ENCODE data around the gene CLEC1B. TPM values are rescaled to one million over a fixed set of nuclear protein-coding genes. Genes with fewer than 3 reads are reported as not detected.
"Not testable (repeated sequence)": the region's sequence is repeated elsewhere in the genome, so short reads cannot be mapped to it uniquely, and the experiment has no call there.

Gene CLEC1B
- total RNA-seq, 1 experiment from 2014 or later, result not detected

DNA sequence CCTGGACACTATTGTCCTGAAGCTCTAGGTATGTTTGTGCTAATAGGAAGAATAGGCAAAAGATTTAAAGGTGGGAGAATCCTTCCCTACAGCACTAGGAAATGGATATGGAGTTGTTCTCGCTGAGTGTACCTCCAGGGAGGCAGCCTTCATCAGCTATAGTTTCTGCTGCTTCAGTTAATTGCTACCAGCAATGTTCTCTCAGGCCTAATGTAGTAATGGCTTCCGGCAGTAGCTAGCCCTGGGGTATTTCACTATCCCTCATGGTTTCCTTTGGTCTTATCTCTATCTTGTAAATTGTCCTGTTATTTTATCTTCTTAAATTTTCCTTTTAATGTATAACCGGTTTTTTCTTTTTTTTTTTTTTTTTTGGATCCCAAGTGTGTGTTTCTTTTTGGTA, 37.0 kb downstream of the CLEC1B start:
- no peaks in the 10 kb centered on the region for H3K9me3 Mint-ChIP-seq (ENCODE audit: low read depth, unreplicated experiment)
- H3K27me3 Mint-ChIP-seq (ENCODE audit: unreplicated experiment), result no peaks in the 10 kb centered on the region
- no peak for DNase-seq
- no peak overlapping the region for H3K27ac Mint-ChIP-seq (ENCODE audit: unreplicated experiment)
- intact Hi-C loops (cut with micrococcal nuclease; ENCODE audit: unreplicated experiment), result no loop called here
- CTCF ChIA-PET, result no interaction called here
- no peak overlapping the region for H3K4me3 Mint-ChIP-seq (ENCODE audit: low read depth, unreplicated experiment)
- no peaks in the 10 kb centered on the region for H3K4me1 Mint-ChIP-seq (ENCODE audit: low read depth, unreplicated experiment)
- no TSS peak for BruUV-seq (replicated peaks)
- no peaks in the 10 kb centered on the region for H3K36me3 Mint-ChIP-seq (ENCODE audit: insufficient read depth, unreplicated experiment)
- TF ChIP-seq, protein P1, sequence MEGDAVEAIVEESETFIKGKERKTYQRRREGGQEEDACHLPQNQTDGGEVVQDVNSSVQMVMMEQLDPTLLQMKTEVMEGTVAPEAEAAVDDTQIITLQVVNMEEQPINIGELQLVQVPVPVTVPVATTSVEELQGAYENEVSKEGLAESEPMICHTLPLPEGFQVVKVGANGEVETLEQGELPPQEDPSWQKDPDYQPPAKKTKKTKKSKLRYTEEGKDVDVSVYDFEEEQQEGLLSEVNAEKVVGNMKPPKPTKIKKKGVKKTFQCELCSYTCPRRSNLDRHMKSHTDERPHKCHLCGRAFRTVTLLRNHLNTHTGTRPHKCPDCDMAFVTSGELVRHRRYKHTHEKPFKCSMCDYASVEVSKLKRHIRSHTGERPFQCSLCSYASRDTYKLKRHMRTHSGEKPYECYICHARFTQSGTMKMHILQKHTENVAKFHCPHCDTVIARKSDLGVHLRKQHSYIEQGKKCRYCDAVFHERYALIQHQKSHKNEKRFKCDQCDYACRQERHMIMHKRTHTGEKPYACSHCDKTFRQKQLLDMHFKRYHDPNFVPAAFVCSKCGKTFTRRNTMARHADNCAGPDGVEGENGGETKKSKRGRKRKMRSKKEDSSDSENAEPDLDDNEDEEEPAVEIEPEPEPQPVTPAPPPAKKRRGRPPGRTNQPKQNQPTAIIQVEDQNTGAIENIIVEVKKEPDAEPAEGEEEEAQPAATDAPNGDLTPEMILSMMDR (IDR thresholded peaks at IDR 0.05; ENCODE audit: unreplicated experiment), result no peak

DNA sequence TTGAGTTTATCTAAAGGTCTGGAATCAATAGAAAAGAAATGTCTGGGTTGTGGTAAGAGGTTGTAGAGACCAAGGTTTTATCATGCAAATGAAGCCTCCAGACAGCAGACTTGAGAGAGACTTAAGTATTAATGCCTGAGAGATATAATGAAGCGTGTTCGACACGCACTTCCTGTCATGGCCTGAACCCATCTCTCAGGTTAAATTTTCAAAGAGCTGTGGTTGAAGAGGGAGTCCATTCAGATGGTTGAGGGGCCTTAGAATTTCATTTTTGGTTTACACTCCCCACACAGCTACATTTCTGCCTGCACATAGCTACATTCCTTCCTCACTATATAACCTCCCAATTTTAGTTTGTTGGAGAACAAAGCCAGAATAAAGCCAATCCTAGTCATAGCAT, 37.8 kb downstream of the CLEC1B start:
- CTCF ChIA-PET, result no interaction called here
- no TSS peak for BruUV-seq (replicated peaks)
- TF ChIP-seq, protein P1 (IDR thresholded peaks at IDR 0.05; ENCODE audit: unreplicated experiment), result no peak
- no peaks in the 10 kb centered on the region for H3K36me3 Mint-ChIP-seq (ENCODE audit: insufficient read depth, unreplicated experiment)
- no peaks in the 10 kb centered on the region for H3K4me1 Mint-ChIP-seq (ENCODE audit: low read depth, unreplicated experiment)
- H3K4me3 Mint-ChIP-seq (ENCODE audit: low read depth, unreplicated experiment), result no peak overlapping the region
- no peak overlapping the region for H3K27ac Mint-ChIP-seq (ENCODE audit: unreplicated experiment)
- no peaks in the 10 kb centered on the region for H3K27me3 Mint-ChIP-seq (ENCODE audit: unreplicated experiment)
- DNase-seq, result no peak
- H3K9me3 Mint-ChIP-seq (ENCODE audit: low read depth, unreplicated experiment), result no peaks in the 10 kb centered on the region
- intact Hi-C loops (cut with micrococcal nuclease; ENCODE audit: unreplicated experiment), result no loop called here

DNA sequence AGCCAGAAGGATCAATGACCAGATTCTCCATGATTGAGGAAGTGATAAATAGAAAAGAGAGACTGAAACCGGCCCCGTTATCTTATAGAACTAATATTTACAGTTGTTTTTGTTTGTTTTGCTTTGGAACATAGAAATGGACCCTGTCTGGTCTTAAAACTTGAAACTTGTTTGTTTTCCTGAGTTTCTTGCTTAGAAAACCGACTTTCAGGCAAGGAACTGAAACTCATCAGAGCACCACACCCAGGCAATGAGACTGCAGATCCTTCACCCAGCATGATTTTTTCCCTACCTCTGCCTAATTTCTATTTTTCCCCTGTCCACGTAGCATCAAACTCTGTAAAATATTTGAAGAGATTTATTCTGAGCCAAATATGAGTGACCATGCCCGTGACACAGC, 38.3 kb downstream of the CLEC1B start:
- no peaks in the 10 kb centered on the region for H3K9me3 Mint-ChIP-seq (ENCODE audit: low read depth, unreplicated experiment)
- BruUV-seq (replicated peaks), result no TSS peak
- CTCF ChIA-PET, result no interaction called here
- H3K4me1 Mint-ChIP-seq (ENCODE audit: low read depth, unreplicated experiment), result no peaks in the 10 kb centered on the region
- H3K36me3 Mint-ChIP-seq (ENCODE audit: insufficient read depth, unreplicated experiment), result no peaks in the 10 kb centered on the region
- no peak for DNase-seq
- no peak overlapping the region for H3K4me3 Mint-ChIP-seq (ENCODE audit: low read depth, unreplicated experiment)
- intact Hi-C loops (cut with micrococcal nuclease; ENCODE audit: unreplicated experiment), result no loop called here
- TF ChIP-seq, protein P1 (IDR thresholded peaks at IDR 0.05; ENCODE audit: unreplicated experiment), result no peak
- H3K27me3 Mint-ChIP-seq (ENCODE audit: unreplicated experiment), result no peaks in the 10 kb centered on the region
- H3K27ac Mint-ChIP-seq (ENCODE audit: unreplicated experiment), result no peak overlapping the region

DNA sequence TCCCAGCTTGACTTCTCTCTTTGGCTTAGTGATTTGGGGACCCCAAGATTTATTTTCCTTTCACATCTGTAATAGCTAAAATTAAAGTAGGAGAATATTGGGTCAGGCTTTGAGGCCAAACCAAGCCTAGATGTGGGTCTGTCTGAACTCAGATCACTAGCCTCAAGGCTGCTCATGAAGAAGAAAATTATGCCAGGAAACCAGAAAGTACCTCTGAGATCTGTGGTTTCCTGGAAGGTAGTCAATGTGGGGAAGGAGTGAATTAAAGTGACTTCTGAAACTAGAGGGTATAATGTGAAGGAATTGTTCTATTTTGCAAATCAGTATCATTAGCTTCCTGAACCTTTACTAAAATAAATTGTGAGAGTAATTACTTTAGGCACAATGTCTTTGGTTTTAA, 41.1 kb downstream of the CLEC1B start:
- DNase-seq, result no peak
- CTCF ChIA-PET, result no interaction called here
- H3K9me3 Mint-ChIP-seq (ENCODE audit: low read depth, unreplicated experiment), result no peaks in the 10 kb centered on the region
- intact Hi-C loops (cut with micrococcal nuclease; ENCODE audit: unreplicated experiment), result no loop called here
- H3K4me3 Mint-ChIP-seq (ENCODE audit: low read depth, unreplicated experiment), result no peak overlapping the region
- H3K27ac Mint-ChIP-seq (ENCODE audit: unreplicated experiment), result no peak overlapping the region
- no TSS peak for BruUV-seq (replicated peaks)
- H3K27me3 Mint-ChIP-seq (ENCODE audit: unreplicated experiment), result no peaks in the 10 kb centered on the region
- TF ChIP-seq, protein P1 (IDR thresholded peaks at IDR 0.05; ENCODE audit: unreplicated experiment), result no peak
- H3K36me3 Mint-ChIP-seq (ENCODE audit: insufficient read depth, unreplicated experiment), result no peaks in the 10 kb centered on the region
- no peaks in the 10 kb centered on the region for H3K4me1 Mint-ChIP-seq (ENCODE audit: low read depth, unreplicated experiment)

DNA sequence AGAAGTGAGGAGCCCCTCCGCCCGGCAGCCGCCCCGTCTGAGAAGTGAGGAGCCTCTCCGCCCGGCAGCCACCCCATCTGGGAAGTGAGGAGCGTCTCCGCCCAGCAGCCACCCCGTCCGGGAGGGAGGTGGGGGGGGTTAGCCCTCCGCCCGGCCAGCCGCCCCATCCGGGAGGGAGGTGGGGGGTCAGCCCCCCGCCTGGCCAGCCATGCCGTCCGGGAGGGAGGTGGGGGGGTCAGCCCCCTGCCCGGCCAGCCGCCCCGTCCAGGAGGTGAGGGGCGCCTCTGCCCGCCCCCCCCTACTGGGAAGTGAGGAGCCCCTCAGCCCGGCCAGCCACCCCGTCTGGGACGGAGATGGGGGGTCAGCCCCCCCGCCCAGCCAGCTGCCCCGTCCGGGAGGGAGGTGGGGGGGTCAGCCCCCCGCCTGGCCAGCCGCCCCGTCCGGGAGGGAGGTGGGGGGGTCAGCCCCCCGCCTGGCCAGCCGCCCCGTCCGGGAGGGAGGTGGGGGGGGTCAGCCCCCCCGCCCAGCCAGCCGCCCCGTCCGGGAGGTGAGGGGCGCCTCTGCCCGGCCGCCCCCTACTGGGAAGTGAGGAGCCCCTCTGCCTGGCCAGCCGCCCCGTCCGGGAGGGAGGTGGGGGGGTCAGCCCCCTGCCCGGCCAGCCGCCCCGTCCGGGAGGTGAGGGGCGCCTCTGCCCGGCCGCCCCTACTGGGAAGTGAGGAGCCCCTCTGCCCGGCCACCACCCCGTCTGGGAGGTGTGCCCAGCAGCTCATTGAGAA, 45.8 kb downstream of the CLEC1B start:
- BruUV-seq (replicated peaks); intact Hi-C loops (cut with micrococcal nuclease; ENCODE audit: unreplicated experiment); CTCF ChIA-PET; DNase-seq; H3K4me3 Mint-ChIP-seq (ENCODE audit: low read depth, unreplicated experiment); H3K36me3 Mint-ChIP-seq (ENCODE audit: insufficient read depth, unreplicated experiment); H3K4me1 Mint-ChIP-seq (ENCODE audit: low read depth, unreplicated experiment); H3K9me3 Mint-ChIP-seq (ENCODE audit: low read depth, unreplicated experiment); H3K27ac Mint-ChIP-seq (ENCODE audit: unreplicated experiment): not testable (repeated sequence)
- peaks cover 34% of the 10 kb centered on the region for H3K27me3 Mint-ChIP-seq (ENCODE audit: unreplicated experiment)
